Gastrocnemius medialis (tissue), 4 donors: ENCODE measurements around the gene LDLRAD4. TPM values are rescaled to one million over a fixed set of nuclear protein-coding genes. Genes with fewer than 3 reads are reported as not detected.

Experiments
- ATAC-seq, 2 donors: fragments of 150-250 bp; one replicate each; pipeline ENCODE4 v1.9.1; 2016
- DNase-seq, 2 donors: peaks; one replicate each; pipeline ENCODE4 v3.0.0-alpha.2; 2019
- H3K27ac ChIP-seq, 4 donors: fragments of 200-600 bp; sonication (generic); 1 replicate in 1 of 4; 2 replicates in 3 of 4; pipeline ENCODE4 v1.5.1; 2016 to 2018; ENCODE audit warnings: mild to moderate bottlenecking in 2 of 4, moderate library complexity in 1 of 4
- H3K27me3 ChIP-seq, 3 donors: fragments of 200-600 bp; sonication (generic) in 2 of 3; 1 replicate in 1 of 3; 2 replicates in 2 of 3; pipeline versions ENCODE4 v1.5.1 to v1.6.0; 2016 to 2019; ENCODE audit warnings: mild to moderate bottlenecking in 1 of 3, moderate library complexity in 1 of 3
- H3K36me3 ChIP-seq, 2 donors: fragments of 200-600 bp; sonication (generic) in 1 of 2; one replicate each; pipeline ENCODE4 v1.5.1; 2017 to 2018
- H3K4me1 ChIP-seq, 2 donors: fragments of 200-600 bp; sonication (generic) in 1 of 2; one replicate each; pipeline ENCODE4 v1.5.1; 2016 to 2017; ENCODE audit warnings: mild to moderate bottlenecking in 2 of 2
- H3K4me3 ChIP-seq, 4 donors: fragments of 200-600 bp; sonication (generic) in 3 of 4; 1 replicate in 1 of 4; 2 replicates in 3 of 4; pipeline ENCODE4 v1.5.1; 2016 to 2019; ENCODE audit warnings: mild to moderate bottlenecking in 2 of 4
- H3K9me3 ChIP-seq, 3 donors: fragments of 200-600 bp; sonication (generic) in 2 of 3; 1 replicate in 1 of 3; 2 replicates in 2 of 3; pipeline ENCODE4 v1.5.1; 2016 to 2019
- CTCF ChIP-seq, 5 experiments: fragments of 450-650 bp in 3 of 5; fragments of 200-600 bp in 2 of 5; sonication (generic) in 2 of 5; IDR thresholded peaks in 4 of 5; conservative IDR thresholded peaks in 1 of 5; 1 replicate in 4 of 5; 2 replicates in 1 of 5; pipeline ENCODE4 v1.5.1; 2016 to 2019; ENCODE audit warnings: antibody characterized with exemption in 5 of 5, mild to moderate bottlenecking in 3 of 5, moderate library complexity in 3 of 5
- POLR2A ChIP-seq, 2 donors: fragments of 450-650 bp; IDR thresholded peaks; one replicate each; pipeline ENCODE4 v1.6.1; 2017; ENCODE audit warnings: antibody characterized with exemption in 2 of 2, mild to moderate bottlenecking in 2 of 2, moderate library complexity in 2 of 2
- in situ Hi-C, 4 donors: fragments of 200-750 bp; cut with MboI; loops; one replicate each; pipeline versions ENCODE4 v1.15.0 to v1.8.0; 2017; ENCODE audit warnings: low sequenced_read_pairs in 4 of 4
- intact Hi-C: fragments of 100-400 bp; cut with DNase I; formaldehyde crosslinking; loops from one replicate; pipeline ENCODE4 v1.15.1; 2023; ENCODE audit warnings: low total_unique reads
- total RNA-seq, 4 donors: library from RNA; depleted of rRNA; stranded (reverse); fragments of >200 nt; gene quantifications; one replicate each; pipeline versions ENCODE4 v1.1.0 to v1.2.3, GENCODE V29; 2016

LDLRAD4 gene
- total RNA-seq, 4 donors from 2014 or later: 3.9 to 11.1 (median 6.5) TPM

DNA sequence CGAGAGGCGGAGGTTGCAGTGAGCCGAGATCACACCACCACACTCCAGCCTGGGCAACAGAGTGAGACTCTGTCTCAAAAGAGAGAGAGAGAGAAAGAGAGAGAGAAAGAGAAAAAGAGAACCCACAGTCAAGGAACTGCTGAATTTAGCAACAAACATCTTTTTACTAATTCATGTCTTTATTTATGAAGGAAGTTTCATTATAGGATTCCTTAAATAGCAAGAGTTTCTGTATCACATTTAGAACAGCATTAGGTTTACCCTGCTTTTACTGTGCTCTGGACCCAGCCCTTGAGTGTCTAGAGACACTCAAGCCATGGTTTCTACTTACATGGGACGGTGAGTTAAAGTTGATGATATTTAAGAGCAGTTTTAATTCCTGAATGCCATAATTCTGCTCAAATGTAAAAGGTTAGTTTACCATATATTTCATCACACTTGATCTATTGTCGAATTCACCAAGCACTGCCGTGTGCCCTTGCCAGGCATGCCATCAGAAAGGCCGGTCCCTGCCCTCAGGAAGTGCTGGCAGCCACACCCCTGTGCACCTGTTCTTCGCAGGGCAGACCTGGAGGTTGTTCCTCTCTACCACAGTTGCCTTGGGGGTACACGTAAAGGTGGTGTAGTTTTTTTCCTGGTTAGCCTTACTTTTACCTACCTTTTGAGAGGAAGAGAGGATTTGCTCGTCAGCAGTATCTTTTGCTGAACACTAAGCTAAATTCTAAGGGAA, 153.3 kb downstream of the LDLRAD4 start:
- no peak for TF ChIP-seq POLR2A (IDR thresholded peaks at IDR 0.05)
- no peak for TF ChIP-seq CTCF (IDR thresholded peaks at IDR 0.05 in 4 of 5, conservative IDR thresholded peaks at IDR 0.05 in 1 of 5)
- DNase-seq: no peak
- in situ Hi-C loops: loop anchor here in 1 of 4 donors (25.0 kb wide), 1 partner anchor 90 kb away; no protein-coding TSS in a partner anchor
- Histone ChIP-seq H3K27ac (no peak overlapping the region), H3K4me3 (no peak overlapping the region), H3K4me1 (peaks cover 13 to 14% of the 10 kb centered on the region in 2 donors), H3K36me3 (no peaks in the 10 kb centered on the region), H3K27me3 (no peaks in the 10 kb centered on the region), H3K9me3 (no peaks in the 10 kb centered on the region)
- intact Hi-C loops: loop anchor here (10.0 kb wide), 1 partner anchor 353 kb away; the partner anchor contains the start of genes FAM210A and RNMT
- no peak for ATAC-seq

DNA sequence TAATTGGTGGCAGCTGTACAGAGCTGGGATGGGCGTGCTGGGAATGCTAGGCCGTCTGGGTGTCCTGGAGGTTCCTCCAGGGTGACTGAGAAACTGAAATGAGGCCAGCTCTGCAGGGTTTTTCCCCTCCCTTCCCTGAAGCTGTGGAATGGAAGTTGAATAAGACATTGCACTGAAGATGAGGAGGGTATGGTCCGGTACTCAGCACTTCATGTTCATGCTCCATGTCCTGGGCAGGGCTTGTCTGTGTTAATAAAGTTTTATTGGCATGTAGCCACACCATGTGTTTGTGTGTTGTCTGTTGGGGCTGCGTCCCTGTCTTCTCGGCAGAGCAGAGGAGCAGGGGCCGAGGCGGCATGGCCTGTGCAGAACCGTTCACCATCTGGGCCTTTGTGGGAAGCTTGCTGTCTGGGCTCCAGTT, 154.0 kb downstream of the LDLRAD4 start:
- H3K27ac ChIP-seq: no peak overlapping the region
- TF ChIP-seq CTCF (IDR thresholded peaks at IDR 0.05 in 4 of 5, conservative IDR thresholded peaks at IDR 0.05 in 1 of 5) (no peak), POLR2A (IDR thresholded peaks at IDR 0.05) (no peak)
- H3K4me1 ChIP-seq: peaks cover 20% of the 10 kb centered on the region in 2 donors
- intact Hi-C loops (loop anchor here (10.0 kb wide), 1 partner anchor 352 kb away; the partner anchor contains the start of genes FAM210A and RNMT), in situ Hi-C loops (loop anchor here in 1 of 4 donors (25.0 kb wide), 1 partner anchor 90 kb away; no protein-coding TSS in a partner anchor)
- no peak for DNase-seq
- no peaks in the 10 kb centered on the region for H3K9me3 ChIP-seq
- H3K36me3 ChIP-seq: no peaks in the 10 kb centered on the region
- ATAC-seq: no peak
- no peaks in the 10 kb centered on the region for H3K27me3 ChIP-seq
- no peak overlapping the region for H3K4me3 ChIP-seq

DNA sequence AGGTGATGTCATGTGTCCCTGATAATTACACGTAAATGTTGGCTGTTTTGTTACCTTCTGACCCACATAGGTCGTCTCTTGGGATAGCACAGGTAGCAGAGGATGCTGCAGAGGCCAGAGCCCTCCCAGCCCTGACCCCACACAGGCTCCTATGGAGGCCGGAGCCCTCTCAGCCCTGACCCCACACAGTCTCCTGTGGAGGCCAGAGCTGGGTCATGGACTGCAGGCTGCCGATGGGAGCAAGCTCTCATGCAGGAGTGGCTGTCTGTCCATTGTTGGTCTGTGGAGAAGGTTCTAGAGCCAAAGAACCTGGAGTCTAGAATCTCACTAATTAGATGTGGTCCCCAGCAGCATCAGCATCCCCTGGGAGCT, 155.5 kb downstream of the LDLRAD4 start:
- no peaks in the 10 kb centered on the region for H3K9me3 ChIP-seq
- no peak overlapping the region for H3K4me3 ChIP-seq
- H3K36me3 ChIP-seq: no peaks in the 10 kb centered on the region
- no peak for ATAC-seq
- no peak for TF ChIP-seq CTCF (IDR thresholded peaks at IDR 0.05 in 4 of 5, conservative IDR thresholded peaks at IDR 0.05 in 1 of 5)
- no peak for TF ChIP-seq POLR2A (IDR thresholded peaks at IDR 0.05)
- intact Hi-C loops: loop anchor here (10.0 kb wide), 1 partner anchor 351 kb away; the partner anchor contains the start of genes FAM210A and RNMT
- no peak for DNase-seq
- no peaks in the 10 kb centered on the region for H3K27me3 ChIP-seq
- in situ Hi-C loops: loop anchor here in 1 of 4 donors (25.0 kb wide), 1 partner anchor 88 kb away; no protein-coding TSS in a partner anchor
- no peak overlapping the region for H3K27ac ChIP-seq
- H3K4me1 ChIP-seq: peaks cover 31 to 32% of the 10 kb centered on the region in 2 donors

GRCh38 chr18:13374468-13375301, 156.1 kb downstream of the LDLRAD4 start:
- ATAC-seq: no peak
- no peak overlapping the region for H3K4me3 ChIP-seq
- TF ChIP-seq POLR2A (IDR thresholded peaks at IDR 0.05): no peak
- no peak for TF ChIP-seq CTCF (IDR thresholded peaks at IDR 0.05 in 4 of 5, conservative IDR thresholded peaks at IDR 0.05 in 1 of 5)
- no peak for DNase-seq
- H3K4me1 ChIP-seq: peaks cover 37% of the 10 kb centered on the region in 2 donors
- intact Hi-C loops: loop anchor here (10.0 kb wide), 1 partner anchor 350 kb away; the partner anchor contains the start of genes FAM210A and RNMT
- H3K36me3 ChIP-seq: no peaks in the 10 kb centered on the region
- in situ Hi-C loops: loop anchor here in 1 of 4 donors (25.0 kb wide), 1 partner anchor 88 kb away; no protein-coding TSS in a partner anchor
- H3K9me3 ChIP-seq: no peaks in the 10 kb centered on the region
- no peaks in the 10 kb centered on the region for H3K27me3 ChIP-seq
- H3K27ac ChIP-seq: peak overlapping the region in 2 of 4 donors; percentile 29 to 35
